SK-N-SH (cell line): ENCODE measurements around the gene NOSTRIN. TPM values are rescaled to one million over a fixed set of nuclear protein-coding genes. Genes with fewer than 3 reads are reported as not detected.
A peak's percentile ranks its signal among the peaks of the same experiment; 100 is the strongest.

Experiments used
- CTCF ChIA-PET: fragments of 300-600, 350-600 bp; formaldehyde crosslinking; extraction: SDS; loops from one replicate; lab custom pipeline; 2021; lab: Yijun Ruan, JAX
- POLR2A ChIA-PET: fragments of 350-600 bp; sonication (Branson Sonifier 250); formaldehyde crosslinking; extraction: SDS; loops from one replicate; lab custom pipeline; 2020; ENCODE audit warnings: antibody characterized with exemption, inconsistent platforms; lab: Yijun Ruan, JAX
- DNase-seq: peaks from one replicate; pipeline ENCODE4 v3.0.0; 2012
- H2AFZ ChIP-seq: fragments of 200-600 bp; sonication (generic); 2 replicates; pipeline ENCODE4 v1.8.1; 2016; ENCODE audit warnings: antibody characterized with exemption, mild to moderate bottlenecking, low read depth
- H3F3A ChIP-seq: fragments of 200-600 bp; sonication (generic); replicated peaks from 2 replicates; pipeline ENCODE3; 2016; ENCODE audit warnings: antibody characterized with exemption, mild to moderate bottlenecking; ENCODE audit not compliant: insufficient read depth
- H3K27ac ChIP-seq, 2 experiments: fragments of 200-500 bp in 1 of 2; fragments of 200-600 bp in 1 of 2; sonication (Bioruptor generic) in 1 of 2; sonication (generic), shearing (Covaris generic) in 1 of 2; 2 replicates each; pipeline versions ENCODE4 v1.5.1 to v1.6.1; 2014 to 2016; ENCODE audit warnings: low read depth in 2 of 2, inconsistent platforms in 1 of 2, low read length in 1 of 2, mild to moderate bottlenecking in 1 of 2, mixed read lengths in 1 of 2
- H3K27me3 ChIP-seq: fragments of 200-600 bp; sonication (generic), shearing (Covaris generic); 2 replicates; pipeline ENCODE4 v1.6.1; 2016; ENCODE audit warnings: mixed run types; ENCODE audit not compliant: insufficient read depth
- H3K36me3 ChIP-seq, 2 experiments: fragments of 200-500 bp in 1 of 2; fragments of 200-600 bp in 1 of 2; sonication (Bioruptor generic) in 1 of 2; sonication (generic) in 1 of 2; replicated peaks in 1 of 2; 2 replicates each; pipeline versions ENCODE3 to v1.5.1; 2014 to 2016; ENCODE audit warnings: low read length in 1 of 2, mild to moderate bottlenecking in 1 of 2; ENCODE audit not compliant: insufficient read depth in 2 of 2, control insufficient read depth in 1 of 2
- H3K4me1 ChIP-seq, 2 experiments: fragments of 200-500 bp in 1 of 2; fragments of 200-600 bp in 1 of 2; sonication (Bioruptor generic) in 1 of 2; sonication (generic), shearing (Covaris generic) in 1 of 2; 2 replicates each; pipeline versions ENCODE4 v1.5.1 to v1.6.1; 2014 to 2016; ENCODE audit warnings: low read depth in 1 of 2, low read length in 1 of 2, mixed run types in 1 of 2; ENCODE audit not compliant: insufficient read depth in 2 of 2, control insufficient read depth in 1 of 2
- H3K4me2 ChIP-seq: fragments of 200-600 bp; sonication (generic), shearing (Covaris generic); 2 replicates; pipeline ENCODE4 v1.6.1; 2017; ENCODE audit warnings: mixed run types
- H3K4me3 ChIP-seq, 2 experiments: fragments of 200-500 bp in 1 of 2; fragments of 200-600 bp in 1 of 2; sonication (Bioruptor generic) in 1 of 2; sonication (generic), shearing (Covaris generic) in 1 of 2; 2 replicates each; pipeline versions ENCODE4 v1.5.1 to v1.8.1; 2014 to 2016; ENCODE audit warnings: low read depth in 2 of 2, inconsistent platforms in 1 of 2, low read length in 1 of 2, mild to moderate bottlenecking in 1 of 2, mixed read lengths in 1 of 2, moderate library complexity in 1 of 2
- H3K79me2 ChIP-seq: fragments of 200-600 bp; sonication (generic); 2 replicates; pipeline ENCODE4 v1.8.1; 2017; ENCODE audit warnings: mild to moderate bottlenecking; ENCODE audit not compliant: insufficient read depth
- H3K9ac ChIP-seq: fragments of 200-600 bp; sonication (generic); 2 replicates; pipeline ENCODE4 v1.6.1; 2017; ENCODE audit warnings: mixed run types
- H3K9me2 ChIP-seq: fragments of 200-600 bp; sonication (generic); 2 replicates; pipeline ENCODE4 v1.6.1; 2017; ENCODE audit warnings: mixed run types
- H3K9me3 ChIP-seq: fragments of 200-600 bp; sonication (generic); 2 replicates; pipeline ENCODE4 v1.6.1; 2017; ENCODE audit warnings: mixed run types, mild to moderate bottlenecking, moderate library complexity
- H4K20me1 ChIP-seq: fragments of 200-600 bp; sonication (generic); 2 replicates; pipeline ENCODE4 v1.6.1; 2017; ENCODE audit warnings: mild to moderate bottlenecking, mixed run types; ENCODE audit not compliant: insufficient read depth
- CHD2 ChIP-seq: fragments of 150-350 bp; IDR thresholded peaks from 2 replicates; pipeline ENCODE4 v1.6.1; 2018; ENCODE audit warnings: low read length; ENCODE audit not compliant: partially characterized antibody
- ELF1 ChIP-seq: IDR thresholded peaks from 2 replicates; pipeline ENCODE4 v1.4.0; 2012
- EP300 ChIP-seq, 2 experiments: IDR thresholded peaks; 2 replicates each; pipeline versions ENCODE4 v1.4.0 to v1.6.1; 2012; ENCODE audit warnings: borderline replicate concordance in 1 of 2, low read depth in 1 of 2, low read length in 1 of 2
- EZH2phosphoT487 ChIP-seq: fragments of 200-600 bp; sonication (generic); IDR thresholded peaks from 2 replicates; pipeline ENCODE4 v1.6.1; 2017; ENCODE audit warnings: low read depth, mixed run types, mild to moderate bottlenecking, antibody characterized with exemption, moderate library complexity, borderline replicate concordance
- FOSL2 ChIP-seq: IDR thresholded peaks from 2 replicates; pipeline ENCODE4 v1.4.0; 2012; ENCODE audit warnings: low read depth, mild to moderate bottlenecking, moderate library complexity, borderline replicate concordance
- JUND ChIP-seq: IDR thresholded peaks from 2 replicates; pipeline ENCODE4 v1.4.0; 2012
- MAX ChIP-seq: IDR thresholded peaks from 2 replicates; pipeline ENCODE4 v1.4.0; 2012; ENCODE audit warnings: low read depth
- MXI1 ChIP-seq: IDR thresholded peaks from 2 replicates; pipeline ENCODE4 v1.6.1; 2012; ENCODE audit warnings: mild to moderate bottlenecking, low read depth, low read length, improper control_type of control experiment
- PBX3 ChIP-seq: IDR thresholded peaks from 2 replicates; pipeline ENCODE4; 2012
- RAD21 ChIP-seq: IDR thresholded peaks from 2 replicates; pipeline ENCODE4 v1.6.1; 2012; ENCODE audit warnings: mild to moderate bottlenecking, low read length
- TEAD4 ChIP-seq: IDR thresholded peaks from 2 replicates; pipeline ENCODE4 v1.4.0; 2012; ENCODE audit warnings: mild to moderate bottlenecking, borderline replicate concordance; ENCODE audit not compliant: insufficient read depth
- WGBS: methylation state at CpG from one replicate; pipeline ENCODE4 v1.1.6; 2017; ENCODE audit warnings: low lambda C conversion rate; 5-methylcytosine and 5-hydroxymethylcytosine counted together
- polyA plus RNA-seq, 3 experiments: library from polyadenylated mRNA; depleted of rRNA; stranded (reverse); fragments of >200 nt; gene quantifications; 2 replicates each; pipeline ENCODE4 v1.2.3, GENCODE V29; 2012
- TF ChIP-seq, protein P1 (sequence below): fragments of 150-350 bp; IDR thresholded peaks from 2 replicates; pipeline ENCODE4 v1.6.1; 2016; ENCODE audit warnings: mild to moderate bottlenecking, low read depth, low read length

The NOSTRIN gene
- polyA plus RNA-seq, 1 of the 3 experiments (the other 2 are of a cell fraction) = not detected

GRCh38 chr2:168814939-168815907, 12.8 kb downstream of the NOSTRIN start (continued):
- TF ChIP-seq, protein P1, sequence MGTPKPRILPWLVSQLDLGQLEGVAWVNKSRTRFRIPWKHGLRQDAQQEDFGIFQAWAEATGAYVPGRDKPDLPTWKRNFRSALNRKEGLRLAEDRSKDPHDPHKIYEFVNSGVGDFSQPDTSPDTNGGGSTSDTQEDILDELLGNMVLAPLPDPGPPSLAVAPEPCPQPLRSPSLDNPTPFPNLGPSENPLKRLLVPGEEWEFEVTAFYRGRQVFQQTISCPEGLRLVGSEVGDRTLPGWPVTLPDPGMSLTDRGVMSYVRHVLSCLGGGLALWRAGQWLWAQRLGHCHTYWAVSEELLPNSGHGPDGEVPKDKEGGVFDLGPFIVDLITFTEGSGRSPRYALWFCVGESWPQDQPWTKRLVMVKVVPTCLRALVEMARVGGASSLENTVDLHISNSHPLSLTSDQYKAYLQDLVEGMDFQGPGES = no peak
- TF ChIP-seq EZH2phosphoT487 (no peak), CHD2 (no peak), EP300 (IDR thresholded peaks at IDR 0.05; ENCODE audit: borderline replicate concordance in 1 of 2, low read depth in 1 of 2, low read length in 1 of 2) (no peak)

DNA sequence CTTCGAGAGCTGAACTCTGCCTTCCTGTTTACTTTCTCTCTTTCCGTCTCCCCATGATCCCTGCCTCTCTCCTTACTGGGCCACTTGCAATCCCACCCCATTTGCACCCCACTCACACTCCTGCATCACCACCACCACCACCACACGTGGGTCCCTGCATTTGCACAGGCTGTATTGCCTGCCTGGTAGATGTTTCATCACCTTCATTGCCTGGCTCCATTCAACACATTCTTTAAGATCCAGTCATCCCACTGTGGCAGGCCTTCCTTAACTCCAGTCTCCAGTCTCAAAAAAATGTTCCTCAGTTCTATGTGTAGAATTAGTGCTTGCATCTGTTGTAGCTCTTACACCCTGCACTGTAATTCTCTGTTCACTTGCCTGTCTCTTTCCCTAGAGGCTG, 13.9 kb downstream of the NOSTRIN start:
- H3K4me2 ChIP-seq = no peak overlapping the region
- no peak overlapping the region for H3K4me3 ChIP-seq
- 0 out of 2 replicates have a peak overlapping the region, but pooled peaks have one; percentile 35 for H2AFZ ChIP-seq
- POLR2A ChIA-PET = no interaction called here
- no peaks in the 10 kb centered on the region for H3K9me2 ChIP-seq
- no peaks in the 10 kb centered on the region for H3F3A ChIP-seq
- TF ChIP-seq ELF1 (no peak), JUND (0 out of 2 replicates have a peak, but pooled peaks have one; percentile 8), TEAD4 (no peak), FOSL2 (0 out of 2 replicates have a peak, but pooled peaks have one; percentile 39)
- TF ChIP-seq, all 33 proteins: peak for 2
- Histone ChIP-seq H4K20me1 (no peaks in the 10 kb centered on the region), H3K9me3 (no peaks in the 10 kb centered on the region), H3K27ac (no peak overlapping the region), H3K9ac (no peak overlapping the region), H3K4me1 (peaks cover 0 to 5% of the 10 kb centered on the region in 2 experiments; a peak in 2 of 4 replicates), H3K36me3 (no peaks in the 10 kb centered on the region), H3K79me2 (no peaks in the 10 kb centered on the region), H3K27me3 (no peaks in the 10 kb centered on the region)
- CTCF ChIA-PET = no interaction called here
- DNase-seq = no peak
- WGBS = 58% methylated on average over 3 of the region's 3 CpGs

DNA sequence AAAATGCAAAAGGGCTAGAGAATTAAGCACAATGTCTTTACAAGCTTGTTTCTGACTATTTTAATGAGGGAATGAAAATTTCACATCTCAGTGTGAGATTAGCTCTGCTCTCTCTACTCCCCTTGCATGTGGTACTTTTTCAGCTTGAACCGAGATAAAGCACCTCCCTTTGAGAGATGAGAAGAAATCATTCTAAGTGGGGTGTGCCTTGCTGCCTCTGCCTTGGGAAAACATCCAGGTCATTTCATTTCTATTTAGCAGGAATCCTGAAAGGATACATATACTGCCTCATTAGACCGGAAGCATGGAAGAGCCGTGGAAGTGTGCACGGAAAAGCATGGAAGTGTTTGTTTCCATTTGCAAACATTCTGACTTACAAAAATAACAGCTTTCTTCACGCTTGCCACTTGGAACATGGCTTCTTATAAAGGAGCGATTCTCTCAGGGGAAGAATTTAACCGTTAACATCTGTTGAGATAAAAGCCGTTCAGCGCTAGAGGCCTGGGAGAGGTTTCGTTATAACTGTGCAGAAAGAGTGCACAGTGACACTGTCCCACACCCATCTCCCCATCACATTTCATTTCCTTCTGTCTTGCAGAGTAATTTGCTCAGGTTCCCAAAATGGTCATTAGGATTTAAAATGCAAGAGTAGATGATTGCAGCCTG, 16.7 kb downstream of the NOSTRIN start:
- ChIA-PET POLR2A (no interaction called here), CTCF (interaction anchor here (1.0 to 1.5 kb wide), 2 partner anchors 12 to 142 kb away, joined by 3 read pairs; no protein-coding TSS in a partner anchor)
- Histone ChIP-seq H4K20me1 (no peaks in the 10 kb centered on the region), H3K36me3 (no peaks in the 10 kb centered on the region), H3F3A (no peaks in the 10 kb centered on the region), H3K9me3 (no peaks in the 10 kb centered on the region), H3K9me2 (no peaks in the 10 kb centered on the region), H3K4me1 (peaks cover 0 to 5% of the 10 kb centered on the region in 2 experiments; a peak in 2 of 4 replicates), H3K79me2 (no peaks in the 10 kb centered on the region), H3K4me2 (no peak overlapping the region), H3K27me3 (no peaks in the 10 kb centered on the region), H3K4me3 (no peak overlapping the region), H2AFZ (no peak overlapping the region), H3K9ac (no peak overlapping the region), H3K27ac (no peak overlapping the region)
- TF ChIP-seq PBX3 (no peak), MXI1 (no peak), MAX (no peak), JUND (no peak), RAD21 (no peak), EZH2phosphoT487 (no peak)
- WGBS = 74% methylated on average over 10 of the region's 10 CpGs
- DNase-seq = no peak
